ENCODE data around the gene TMTC4.

DNA sequence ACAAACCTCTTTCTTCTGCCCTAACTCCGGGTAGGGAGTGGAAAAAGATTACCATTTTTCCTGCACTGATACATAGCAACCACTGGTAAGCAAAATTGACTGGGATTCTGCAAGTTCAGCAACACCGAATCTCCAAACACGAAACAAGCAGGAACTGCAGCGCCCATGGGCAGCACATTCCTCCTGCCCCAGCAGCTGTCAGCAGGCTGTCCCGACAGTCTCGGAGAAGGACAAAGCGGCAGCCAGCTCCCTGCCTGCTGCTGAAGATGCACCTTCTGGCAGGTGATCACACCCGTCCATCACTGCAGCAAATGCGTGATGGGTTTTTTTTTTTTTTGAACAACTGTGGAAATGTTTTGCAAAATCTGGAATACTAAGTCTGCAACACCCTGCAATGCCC, 6.7 kb downstream of the TMTC4 start:
- TF ChIP-seq POLR2A (IDR thresholded peaks at IDR 0.05; ENCODE audit: low read length) (no peak), GATA1 (IDR thresholded peaks at IDR 0.05; ENCODE audit: low read depth, low read length) (no peak)

Data from erythroblast (primary cell).